ENCODE results near the gene AOPEP. TPM values are rescaled to one million over a fixed set of nuclear protein-coding genes. Genes with fewer than 3 reads are reported as not detected.

Gene AOPEP
- total RNA-seq, 1 donor from 2014 or later, result 175 TPM

GRCh38 chr9:94980947-94981722 lies 254.6 kb downstream of the AOPEP start:
- no peak overlapping the region for H3K27ac ChIP-seq (replicated peaks)
- TF ChIP-seq CTCF (IDR thresholded peaks at IDR 0.05; ENCODE audit: borderline replicate concordance), result no peak
- no peaks in the 10 kb centered on the region for H3K36me3 ChIP-seq
- no peaks in the 10 kb centered on the region for H3K9me3 ChIP-seq (replicated peaks)
- DNase-seq, result no peak
- H3K4me3 ChIP-seq, result no peak overlapping the region
- intact Hi-C loops (cut with micrococcal nuclease), result no loop called here
- no peaks in the 10 kb centered on the region for H3K27me3 ChIP-seq (ENCODE audit: low read depth)
- H3K4me1 ChIP-seq, result no peaks in the 10 kb centered on the region

- H3K36me3 ChIP-seq, result no peaks in the 10 kb centered on the region
- no peak for DNase-seq
- no peak overlapping the region for H3K4me3 ChIP-seq
- H3K9me3 ChIP-seq (replicated peaks), result no peaks in the 10 kb centered on the region
- H3K27ac ChIP-seq (replicated peaks), result no peak overlapping the region
- H3K4me1 ChIP-seq, result no peaks in the 10 kb centered on the region
- no peak for TF ChIP-seq CTCF (IDR thresholded peaks at IDR 0.05; ENCODE audit: borderline replicate concordance)
- H3K27me3 ChIP-seq (ENCODE audit: low read depth), result no peaks in the 10 kb centered on the region
- intact Hi-C loops (cut with micrococcal nuclease), result no loop called here
Observed at GRCh38 chr9:94981723-94982090, 255.2 kb downstream of the AOPEP start.

- Histone ChIP-seq H3K27me3 (ENCODE audit: low read depth) (no peaks in the 10 kb centered on the region), H3K9me3 (replicated peaks) (no peaks in the 10 kb centered on the region), H3K27ac (replicated peaks) (no peak overlapping the region), H3K4me3 (no peak overlapping the region), H3K4me1 (no peaks in the 10 kb centered on the region), H3K36me3 (no peaks in the 10 kb centered on the region)
- DNase-seq, result no peak
- intact Hi-C loops (cut with micrococcal nuclease), result no loop called here
- TF ChIP-seq CTCF (IDR thresholded peaks at IDR 0.05; ENCODE audit: borderline replicate concordance), result no peak
Observed at GRCh38 chr9:94982211-94982610, 255.7 kb downstream of the AOPEP start.

- TF ChIP-seq CTCF (IDR thresholded peaks at IDR 0.05; ENCODE audit: borderline replicate concordance), result no peak
- no peaks in the 10 kb centered on the region for H3K4me1 ChIP-seq
- no peak overlapping the region for H3K27ac ChIP-seq (replicated peaks)
- H3K36me3 ChIP-seq, result no peaks in the 10 kb centered on the region
- no peaks in the 10 kb centered on the region for H3K27me3 ChIP-seq (ENCODE audit: low read depth)
- intact Hi-C loops (cut with micrococcal nuclease), result no loop called here
- H3K4me3 ChIP-seq, result no peak overlapping the region
- DNase-seq, result no peak
- H3K9me3 ChIP-seq (replicated peaks), result no peaks in the 10 kb centered on the region
Observed at GRCh38 chr9:94983552-94983951, 257.1 kb downstream of the AOPEP start.

GRCh38 chr9:94984891-94985476 lies 258.5 kb downstream of the AOPEP start:
- TF ChIP-seq CTCF (IDR thresholded peaks at IDR 0.05; ENCODE audit: borderline replicate concordance), result no peak
- H3K4me1 ChIP-seq, result no peaks in the 10 kb centered on the region
- H3K27me3 ChIP-seq (ENCODE audit: low read depth), result no peaks in the 10 kb centered on the region
- H3K27ac ChIP-seq (replicated peaks), result no peak overlapping the region
- no peaks in the 10 kb centered on the region for H3K9me3 ChIP-seq (replicated peaks)
- no peak overlapping the region for H3K4me3 ChIP-seq
- intact Hi-C loops (cut with micrococcal nuclease), result no loop called here
- DNase-seq, result no peak
- H3K36me3 ChIP-seq, result no peaks in the 10 kb centered on the region
